ENCODE measurements around the gene RHNO1. TPM values are rescaled to one million over a fixed set of nuclear protein-coding genes. Genes with fewer than 3 reads are reported as not detected.
A peak's percentile ranks its signal among the peaks of the same experiment; 100 is the strongest.
"Not testable (repeated sequence)": the region's sequence is repeated elsewhere in the genome, so short reads cannot be mapped to it uniquely, and the experiment has no call there.

Gene RHNO1
- polyA plus RNA-seq, 6 donors from 2014 or later = 40.0 to 92.1 (median 50.8) TPM

- ATAC-seq (ENCODE audit: low read depth in 2 of 2) (no peak), DNase-seq (no peak)
- H3K27me3 Mint-ChIP-seq = no peaks in the 10 kb centered on the region
- H3K4me1 Mint-ChIP-seq = peaks cover 0 to 4% (median 0%) of the 10 kb centered on the region in 3 donors
- H3K4me3 Mint-ChIP-seq = no peak overlapping the region
- peaks cover 0 to 23% of the 10 kb centered on the region in 2 donors for H3K36me3 Mint-ChIP-seq
- H3K27ac Mint-ChIP-seq = no peak overlapping the region
- no peaks in the 10 kb centered on the region for H3K9me3 Mint-ChIP-seq
Measured at GRCh38 chr12:2845280-2845679, 31.7 kb upstream of the RHNO1 start.

GRCh38 chr12:2851931-2852330, 25.1 kb upstream of the RHNO1 start:
- H3K4me1 Mint-ChIP-seq = peaks cover 0 to 4% (median 4%) of the 10 kb centered on the region in 3 donors
- no peak for ATAC-seq (ENCODE audit: low read depth in 2 of 2)
- no peaks in the 10 kb centered on the region for H3K9me3 Mint-ChIP-seq

GRCh38 chr12:2853626-2854025, 23.4 kb upstream of the RHNO1 start:
- DNase-seq (peak; percentile 12), ATAC-seq (ENCODE audit: low read depth in 2 of 2) (peak; percentile 32 to 39)
- H3K27me3 Mint-ChIP-seq = no peaks in the 10 kb centered on the region
- no peak overlapping the region for H3K27ac Mint-ChIP-seq
- no peak overlapping the region for H3K4me3 Mint-ChIP-seq
- H3K36me3 Mint-ChIP-seq = peaks cover 0 to 9% of the 10 kb centered on the region in 2 donors
- peaks cover 0 to 4% (median 4%) of the 10 kb centered on the region in 3 donors for H3K4me1 Mint-ChIP-seq
- no peaks in the 10 kb centered on the region for H3K9me3 Mint-ChIP-seq

More at GRCh38 chr12:2851931-2852330, 25.1 kb upstream of the RHNO1 start:
- no peak for DNase-seq
- Mint-ChIP-seq H3K27me3 (no peaks in the 10 kb centered on the region), H3K36me3 (peaks cover 0 to 23% of the 10 kb centered on the region in 2 donors), H3K4me3 (no peak overlapping the region), H3K27ac (peak overlapping the region in 1 of 6 donors; percentile 54)

- H3K27ac Mint-ChIP-seq = peak overlapping the region in 1 of 6 donors; percentile 37
- H3K4me3 Mint-ChIP-seq = no peak overlapping the region
- no peaks in the 10 kb centered on the region for H3K27me3 Mint-ChIP-seq
- ATAC-seq (ENCODE audit: low read depth in 2 of 2) (no peak), DNase-seq (no peak)
- H3K4me1 Mint-ChIP-seq = peaks cover 0 to 4% (median 4%) of the 10 kb centered on the region in 3 donors
- no peaks in the 10 kb centered on the region for H3K9me3 Mint-ChIP-seq
- H3K36me3 Mint-ChIP-seq = no peaks in the 10 kb centered on the region
Measured at GRCh38 chr12:2854669-2855453, 22.2 kb upstream of the RHNO1 start.

- ATAC-seq (ENCODE audit: low read depth in 2 of 2) (no peak), DNase-seq (no peak)
- H3K36me3 Mint-ChIP-seq = no peaks in the 10 kb centered on the region
- H3K27ac Mint-ChIP-seq = peak overlapping the region in 1 of 6 donors; percentile 70
- H3K4me3 Mint-ChIP-seq = no peak overlapping the region
- no peaks in the 10 kb centered on the region for H3K9me3 Mint-ChIP-seq
- H3K4me1 Mint-ChIP-seq = peaks cover 0 to 4% (median 4%) of the 10 kb centered on the region in 3 donors
- no peaks in the 10 kb centered on the region for H3K27me3 Mint-ChIP-seq
Measured at GRCh38 chr12:2855546-2855945, 21.5 kb upstream of the RHNO1 start.

GRCh38 chr12:2856051-2856450, 21.0 kb upstream of the RHNO1 start:
- H3K27me3 Mint-ChIP-seq = no peaks in the 10 kb centered on the region
- peak overlapping the region in 2 of 6 donors; percentile 61 to 70 for H3K27ac Mint-ChIP-seq
- ATAC-seq (ENCODE audit: low read depth in 2 of 2) (no peak), DNase-seq (no peak)
- H3K4me1 Mint-ChIP-seq = peaks cover 0 to 4% (median 4%) of the 10 kb centered on the region in 3 donors
- no peak overlapping the region for H3K4me3 Mint-ChIP-seq
- no peaks in the 10 kb centered on the region for H3K36me3 Mint-ChIP-seq
- H3K9me3 Mint-ChIP-seq = no peaks in the 10 kb centered on the region

- Mint-ChIP-seq H3K27me3 (no peaks in the 10 kb centered on the region), H3K4me3 (no peak within 1 kb of the TSS), H3K27ac (peak within 1 kb of the TSS in 2 of 6 donors; percentile 61 to 70), H3K36me3 (no peaks in the 10 kb centered on the region), H3K4me1 (peaks cover 0 to 4% (median 4%) of the 10 kb centered on the region in 3 donors), H3K9me3 (no peaks in the 10 kb centered on the region)
- DNase-seq (no peak), ATAC-seq (ENCODE audit: low read depth in 2 of 2) (no peak)
Measured at GRCh38 chr12:2857021-2857431, 20.0 kb upstream of the RHNO1 start, which contains the start of gene TEX52. Gene TEX52, minus strand, starts transcription at chr12:2857039. Its CDS starts 13 bp downstream, at chr12:2857026.

- DNase-seq (no peak), ATAC-seq (ENCODE audit: low read depth in 2 of 2) (no peak)
- Mint-ChIP-seq H3K27me3 (no peaks in the 10 kb centered on the region), H3K4me1 (peaks cover 0 to 4% (median 4%) of the 10 kb centered on the region in 3 donors), H3K4me3 (no peak overlapping the region), H3K36me3 (no peaks in the 10 kb centered on the region), H3K27ac (no peak overlapping the region), H3K9me3 (no peaks in the 10 kb centered on the region)
Measured at GRCh38 chr12:2857576-2857975, 19.4 kb upstream of the RHNO1 start.

- Mint-ChIP-seq H3K27ac (no peak overlapping the region), H3K27me3 (no peaks in the 10 kb centered on the region), H3K4me3 (no peak overlapping the region), H3K9me3 (no peaks in the 10 kb centered on the region), H3K4me1 (peaks cover 0 to 4% (median 4%) of the 10 kb centered on the region in 3 donors), H3K36me3 (no peaks in the 10 kb centered on the region)
- no peak for DNase-seq
- ATAC-seq (ENCODE audit: low read depth in 2 of 2) = no peak
Measured at GRCh38 chr12:2858334-2858733, 18.7 kb upstream of the RHNO1 start.

- H3K36me3 Mint-ChIP-seq = no peaks in the 10 kb centered on the region
- ATAC-seq (ENCODE audit: low read depth in 2 of 2) (no peak), DNase-seq (no peak)
- H3K27ac Mint-ChIP-seq = peak overlapping the region in 1 of 6 donors; percentile 14
- H3K4me1 Mint-ChIP-seq = peaks cover 0 to 4% (median 0%) of the 10 kb centered on the region in 3 donors
- H3K9me3 Mint-ChIP-seq = no peaks in the 10 kb centered on the region
- H3K4me3 Mint-ChIP-seq = no peak overlapping the region
- H3K27me3 Mint-ChIP-seq = no peaks in the 10 kb centered on the region
Measured at GRCh38 chr12:2858944-2859421, 18.0 kb upstream of the RHNO1 start.

GRCh38 chr12:2860170-2860569, 16.9 kb upstream of the RHNO1 start:
- Mint-ChIP-seq H3K9me3 (no peaks in the 10 kb centered on the region), H3K4me3 (no peak overlapping the region), H3K36me3 (no peaks in the 10 kb centered on the region), H3K27me3 (no peaks in the 10 kb centered on the region), H3K4me1 (peaks cover 0 to 4% (median 0%) of the 10 kb centered on the region in 3 donors), H3K27ac (peak overlapping the region in 1 of 6 donors; percentile 81)
- no peak for DNase-seq
- no peak for ATAC-seq (ENCODE audit: low read depth in 2 of 2)

- H3K27ac Mint-ChIP-seq = no peak overlapping the region
- H3K36me3 Mint-ChIP-seq = no peaks in the 10 kb centered on the region
- no peaks in the 10 kb centered on the region for H3K9me3 Mint-ChIP-seq
- no peak for DNase-seq
- no peaks in the 10 kb centered on the region for H3K27me3 Mint-ChIP-seq
- no peaks in the 10 kb centered on the region for H3K4me1 Mint-ChIP-seq
- ATAC-seq (ENCODE audit: low read depth in 2 of 2) = no peak
- no peak overlapping the region for H3K4me3 Mint-ChIP-seq
Measured at GRCh38 chr12:2862876-2863275, 14.1 kb upstream of the RHNO1 start.

- H3K27me3 Mint-ChIP-seq; H3K9me3 Mint-ChIP-seq; DNase-seq; H3K4me3 Mint-ChIP-seq; H3K4me1 Mint-ChIP-seq; H3K36me3 Mint-ChIP-seq; ATAC-seq (ENCODE audit: low read depth in 2 of 2): not testable (repeated sequence)
- peak overlapping the region in 1 of 6 donors; percentile 78 for H3K27ac Mint-ChIP-seq
Measured at GRCh38 chr12:2863402-2863801, 13.6 kb upstream of the RHNO1 start.

GRCh38 chr12:2864198-2864597, 12.8 kb upstream of the RHNO1 start:
- Mint-ChIP-seq H3K36me3 (no peaks in the 10 kb centered on the region), H3K27ac (peak overlapping the region in 2 of 6 donors; percentile 3 to 93), H3K4me1 (no peaks in the 10 kb centered on the region), H3K9me3 (no peaks in the 10 kb centered on the region), H3K27me3 (no peaks in the 10 kb centered on the region), H3K4me3 (no peak overlapping the region)
- DNase-seq (no peak), ATAC-seq (ENCODE audit: low read depth in 2 of 2) (no peak)
